ENCODE results near the gene SRPK3.

Gene SRPK3

GRCh38 chrX:153789654-153790053, 8.8 kb downstream of the SRPK3 start:
- DNase-seq = no peak

- no peak for DNase-seq
Observed at GRCh38 chrX:153791104-153791852, 10.4 kb downstream of the SRPK3 start.

GRCh38 chrX:153792368-153792767, 11.5 kb downstream of the SRPK3 start:
- DNase-seq = no peak

- DNase-seq = no peak
Observed at GRCh38 chrX:153793291-153793690, 12.4 kb downstream of the SRPK3 start.

GRCh38 chrX:153794018-153794896, 13.4 kb downstream of the SRPK3 start, which contains the start of the genes IDH3G and SSR4:
IDH3G (minus strand) TSS chrX:153794375; CDS start chrX:153794326, 49 bp downstream.
SSR4 (plus strand) TSS chrX:153794668; CDS start chrX:153794688, 20 bp downstream.
- DNase-seq = peak; percentile 96

- DNase-seq = no peak
Observed at GRCh38 chrX:153794897-153795816, 14.3 kb downstream of the SRPK3 start.

GRCh38 chrX:153797415-153798015, 16.7 kb downstream of the SRPK3 start:
- DNase-seq = no peak

GRCh38 chrX:153799326-153799725, 18.5 kb downstream of the SRPK3 start:
- DNase-seq = no peak

- no peak for DNase-seq
Observed at GRCh38 chrX:153800177-153800722, 19.4 kb downstream of the SRPK3 start.

GRCh38 chrX:153800746-153801145, 19.9 kb downstream of the SRPK3 start:
- no peak for DNase-seq

- no peak for DNase-seq
Observed at GRCh38 chrX:153801669-153802068, 20.8 kb downstream of the SRPK3 start.

GRCh38 chrX:153802513-153803045, 21.7 kb downstream of the SRPK3 start:
- DNase-seq = no peak

GRCh38 chrX:153803211-153804099, 22.6 kb downstream of the SRPK3 start:
- DNase-seq = no peak

- DNase-seq = no peak
Observed at GRCh38 chrX:153804100-153804595, 23.3 kb downstream of the SRPK3 start.

- DNase-seq = no peak
Observed at GRCh38 chrX:153804621-153805020, 23.8 kb downstream of the SRPK3 start.

- no peak for DNase-seq
Observed at GRCh38 chrX:153805436-153805835, 24.6 kb downstream of the SRPK3 start.

GRCh38 chrX:153806999-153807575, 26.2 kb downstream of the SRPK3 start:
- no peak for DNase-seq

- no peak for DNase-seq
Observed at GRCh38 chrX:153807976-153808375, 27.1 kb downstream of the SRPK3 start.

- no peak for DNase-seq
Observed at GRCh38 chrX:153812220-153812619, 31.4 kb downstream of the SRPK3 start.

- DNase-seq = no peak
Observed at GRCh38 chrX:153813161-153813560, 32.3 kb downstream of the SRPK3 start.
